ENCODE measurements around the gene FBXL4.

DNA sequence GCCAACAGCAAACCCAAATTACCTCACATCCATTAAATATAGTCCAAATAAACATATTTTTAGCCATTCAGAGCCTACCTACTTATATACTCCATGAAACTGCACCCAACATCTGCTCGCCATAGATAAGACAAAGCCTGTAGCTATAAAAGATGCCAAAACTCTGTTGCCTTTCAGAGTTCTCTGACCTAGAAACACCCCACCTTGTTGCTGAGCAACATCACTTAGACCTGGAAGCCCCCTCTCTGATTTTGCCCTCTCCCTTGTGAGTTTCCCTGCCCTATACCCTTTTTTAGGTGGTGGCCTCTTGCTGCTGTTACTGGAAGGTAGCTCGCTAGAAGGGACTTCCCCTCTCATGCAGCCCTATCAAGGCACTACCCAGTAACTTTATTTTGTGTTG is 27.7 kb upstream of the FBXL4 start:
- no peak for TF ChIP-seq POLR2A (IDR thresholded peaks at IDR 0.05; ENCODE audit: control extremely low read depth in 1 of 2, low read depth in 2 of 2, low read length in 2 of 2)
- TF ChIP-seq BRCA1 (IDR thresholded peaks at IDR 0.05; ENCODE audit: low read depth, low read length) = no peak

Measured in H1 (cell line).